ENCODE results near the gene TRDN.

TRDN gene

GRCh38 chr6:123594776-123595175 lies 42.0 kb downstream of the TRDN start:
- Histone ChIP-seq H3K4me1 (ENCODE audit: control insufficient read depth, insufficient read depth, low read length) (no peaks in the 10 kb centered on the region), H3K27ac (ENCODE audit: extremely low read depth, low read depth, low read length) (no peak overlapping the region), H3K9me3 (ENCODE audit: control insufficient read depth, insufficient read depth, low read depth, low read length) (no peaks in the 10 kb centered on the region), H3K36me3 (ENCODE audit: control insufficient read depth in 2 of 2, insufficient read depth in 1 of 2, low read length in 2 of 2) (no peaks in the 10 kb centered on the region), H3K4me3 (ENCODE audit: low read depth, low read length) (no peak overlapping the region)
- TF ChIP-seq ZNF768 (tag by site-specific recombination; IDR thresholded peaks at IDR 0.05) = no peak
- ChIA-PET POLR2A (no interaction called here), CTCF (interaction anchor here (0.8 kb wide), 1 partner anchor 114 kb away, joined by 3 read pairs; no protein-coding TSS in a partner anchor)

- H3K9me3 ChIP-seq (ENCODE audit: control insufficient read depth, insufficient read depth, low read depth, low read length) = no peaks in the 10 kb centered on the region
- H3K36me3 ChIP-seq (ENCODE audit: control insufficient read depth in 2 of 2, insufficient read depth in 1 of 2, low read length in 2 of 2) = no peaks in the 10 kb centered on the region
- no peak overlapping the region for H3K27ac ChIP-seq (ENCODE audit: extremely low read depth, low read depth, low read length)
- TF ChIP-seq ZNF513 (tag by site-specific recombination; IDR thresholded peaks at IDR 0.05) (no peak), ZBTB48 (tag by site-specific recombination; IDR thresholded peaks at IDR 0.05) (no peak), ZNF221 (tag by site-specific recombination; IDR thresholded peaks at IDR 0.05; ENCODE audit: borderline replicate concordance) (no peak), ZNF157 (tag by site-specific recombination; IDR thresholded peaks at IDR 0.05) (no peak), ZBTB1 (tag by site-specific recombination; IDR thresholded peaks at IDR 0.05) (no peak), ZNF596 (tag by site-specific recombination; IDR thresholded peaks at IDR 0.05) (no peak), HOXD13 (CRISPR knock-in tag; IDR thresholded peaks at IDR 0.05; ENCODE audit: borderline replicate concordance) (no peak), ZNF416 (tag by site-specific recombination; IDR thresholded peaks at IDR 0.05) (no peak), ZNF785 (tag by site-specific recombination; IDR thresholded peaks at IDR 0.05) (no peak), YY2 (tag by site-specific recombination; IDR thresholded peaks at IDR 0.05) (no peak), ZNF112 (tag by site-specific recombination; IDR thresholded peaks at IDR 0.05) (no peak), ZNF473 (tag by site-specific recombination; IDR thresholded peaks at IDR 0.05) (no peak), KLF10 (tag by site-specific recombination; IDR thresholded peaks at IDR 0.05) (no peak), REPIN1 (tag by site-specific recombination; IDR thresholded peaks at IDR 0.05; ENCODE audit: low read depth) (no peak)
- TF ChIP-seq, protein P1, sequence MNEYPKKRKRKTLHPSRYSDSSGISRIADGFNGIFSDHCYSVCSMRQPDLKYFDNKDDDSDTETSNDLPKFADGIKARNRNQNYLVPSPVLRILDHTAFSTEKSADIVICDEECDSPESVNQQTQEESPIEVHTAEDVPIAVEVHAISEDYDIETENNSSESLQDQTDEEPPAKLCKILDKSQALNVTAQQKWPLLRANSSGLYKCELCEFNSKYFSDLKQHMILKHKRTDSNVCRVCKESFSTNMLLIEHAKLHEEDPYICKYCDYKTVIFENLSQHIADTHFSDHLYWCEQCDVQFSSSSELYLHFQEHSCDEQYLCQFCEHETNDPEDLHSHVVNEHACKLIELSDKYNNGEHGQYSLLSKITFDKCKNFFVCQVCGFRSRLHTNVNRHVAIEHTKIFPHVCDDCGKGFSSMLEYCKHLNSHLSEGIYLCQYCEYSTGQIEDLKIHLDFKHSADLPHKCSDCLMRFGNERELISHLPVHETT (tag by site-specific recombination; IDR thresholded peaks at IDR 0.05) = no peak
- POLR2A ChIA-PET = no interaction called here
- 0 out of 2 replicates have a peak, but pooled peaks cover 4% of the 10 kb centered on the region for H3K4me1 ChIP-seq (ENCODE audit: control insufficient read depth, insufficient read depth, low read length)
- no peak overlapping the region for H3K4me3 ChIP-seq (ENCODE audit: low read depth, low read length)
- CTCF ChIA-PET = no interaction called here
Observed at GRCh38 chr6:123592426-123592825, 44.3 kb downstream of the TRDN start.

DNA sequence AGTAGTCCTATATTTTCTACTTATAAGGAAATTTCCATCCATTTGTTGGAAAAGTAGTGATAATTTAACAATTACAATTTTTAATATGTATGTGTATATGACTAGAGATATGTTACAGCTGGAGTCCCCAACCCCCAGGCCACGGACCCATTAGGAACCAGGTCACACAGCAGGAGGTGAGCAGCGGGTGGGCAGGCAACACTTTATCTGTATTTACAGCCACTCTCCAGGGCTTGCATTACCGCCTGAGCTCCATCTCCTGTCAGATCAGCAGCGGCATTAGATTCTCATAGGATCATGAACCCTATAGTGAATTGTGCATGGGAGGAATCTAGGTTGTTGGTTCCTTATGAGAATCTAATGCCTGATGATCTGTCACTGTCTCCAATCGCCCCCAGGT lies 46.8 kb downstream of the TRDN start:
- Histone ChIP-seq H3K4me1 (ENCODE audit: control insufficient read depth, insufficient read depth, low read length) (0 out of 2 replicates have a peak, but pooled peaks cover 4% of the 10 kb centered on the region), H3K36me3 (ENCODE audit: control insufficient read depth in 2 of 2, insufficient read depth in 1 of 2, low read length in 2 of 2) (no peaks in the 10 kb centered on the region), H3K9me3 (ENCODE audit: control insufficient read depth, insufficient read depth, low read depth, low read length) (no peaks in the 10 kb centered on the region), H3K4me3 (ENCODE audit: low read depth, low read length) (no peak overlapping the region), H3K27ac (ENCODE audit: extremely low read depth, low read depth, low read length) (no peak overlapping the region)
- ChIA-PET POLR2A (no interaction called here), CTCF (no interaction called here)
- TF ChIP-seq ZNF610 (tag by site-specific recombination; IDR thresholded peaks at IDR 0.05; ENCODE audit: borderline replicate concordance) = peak; percentile 92
- no peak for TF ChIP-seq ZNF792 (tag by site-specific recombination; IDR thresholded peaks at IDR 0.05)
- TF ChIP-seq ZSCAN18 (tag by site-specific recombination; IDR thresholded peaks at IDR 0.05) = no peak
- TF ChIP-seq ZNF157 (tag by site-specific recombination; IDR thresholded peaks at IDR 0.05) = no peak
- TF ChIP-seq ZNF768 (tag by site-specific recombination; IDR thresholded peaks at IDR 0.05) = no peak
- TF ChIP-seq ZIC2 (tag by site-specific recombination; IDR thresholded peaks at IDR 0.05) = peak; percentile 40
- no peak for TF ChIP-seq ZNF184 (tag by site-specific recombination; IDR thresholded peaks at IDR 0.05)
- TF ChIP-seq, protein P2, sequence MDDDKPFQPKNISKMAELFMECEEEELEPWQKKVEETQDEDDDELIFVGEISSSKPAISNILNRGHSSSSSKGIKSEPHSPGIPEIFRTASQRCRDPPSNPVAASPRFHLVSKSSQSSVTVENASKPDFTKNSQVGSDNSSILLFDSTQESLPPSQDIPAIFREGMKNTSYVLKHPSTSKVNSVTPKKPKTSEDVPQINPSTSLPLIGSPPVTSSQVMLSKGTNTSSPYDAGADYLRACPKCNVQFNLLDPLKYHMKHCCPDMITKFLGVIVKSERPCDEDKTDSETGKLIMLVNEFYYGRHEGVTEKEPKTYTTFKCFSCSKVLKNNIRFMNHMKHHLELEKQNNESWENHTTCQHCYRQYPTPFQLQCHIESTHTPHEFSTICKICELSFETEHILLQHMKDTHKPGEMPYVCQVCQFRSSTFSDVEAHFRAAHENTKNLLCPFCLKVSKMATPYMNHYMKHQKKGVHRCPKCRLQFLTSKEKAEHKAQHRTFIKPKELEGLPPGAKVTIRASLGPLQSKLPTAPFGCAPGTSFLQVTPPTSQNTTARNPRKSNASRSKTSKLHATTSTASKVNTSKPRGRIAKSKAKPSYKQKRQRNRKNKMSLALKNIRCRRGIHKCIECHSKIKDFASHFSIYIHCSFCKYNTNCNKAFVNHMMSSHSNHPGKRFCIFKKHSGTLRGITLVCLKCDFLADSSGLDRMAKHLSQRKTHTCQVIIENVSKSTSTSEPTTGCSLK (tag by site-specific recombination; IDR thresholded peaks at IDR 0.05) = no peak
- TF ChIP-seq ZNF571 (tag by site-specific recombination; IDR thresholded peaks at IDR 0.05) = no peak
- TF ChIP-seq ZNF175 (tag by site-specific recombination; IDR thresholded peaks at IDR 0.05) = no peak

Measured in HEK293 (cell line).